Nephron progenitor cell (in vitro differentiated cells): ENCODE data around the gene TATDN2.

Experiments used
- DNase-seq: peaks from one replicate; pipeline ENCODE4 v3.0.0; 2021
- H3K27ac Mint-ChIP-seq: 2 replicates; pipeline ENCODE4 v1.8.0; 2021; ENCODE audit warnings: mild to moderate bottlenecking, moderate library complexity, mixed read lengths
- H3K27me3 Mint-ChIP-seq: 2 replicates; pipeline ENCODE4 v1.8.0; 2021; ENCODE audit warnings: mild to moderate bottlenecking, low read depth, mixed read lengths; ENCODE audit not compliant: poor library complexity
- H3K36me3 Mint-ChIP-seq: 2 replicates; pipeline ENCODE4 v1.8.0; 2021; ENCODE audit warnings: low read depth, mixed read lengths
- H3K4me1 Mint-ChIP-seq: 2 replicates; pipeline ENCODE4 v1.8.0; 2021; ENCODE audit warnings: mixed read lengths
- H3K4me3 Mint-ChIP-seq: 2 replicates; pipeline ENCODE4 v1.8.0; 2021; ENCODE audit warnings: mild to moderate bottlenecking, moderate library complexity, mixed read lengths
- H3K9me3 Mint-ChIP-seq: 2 replicates; pipeline ENCODE4 v1.8.0; 2021; ENCODE audit warnings: mild to moderate bottlenecking, moderate library complexity, mixed read lengths
- TF ChIP-seq, protein P1 (sequence below): fragments of 200-600 bp; sonication (generic); IDR thresholded peaks from 2 replicates; pipeline ENCODE4 v1.5.0; 2021; ENCODE audit warnings: antibody characterized with exemption

Gene TATDN2

DNA sequence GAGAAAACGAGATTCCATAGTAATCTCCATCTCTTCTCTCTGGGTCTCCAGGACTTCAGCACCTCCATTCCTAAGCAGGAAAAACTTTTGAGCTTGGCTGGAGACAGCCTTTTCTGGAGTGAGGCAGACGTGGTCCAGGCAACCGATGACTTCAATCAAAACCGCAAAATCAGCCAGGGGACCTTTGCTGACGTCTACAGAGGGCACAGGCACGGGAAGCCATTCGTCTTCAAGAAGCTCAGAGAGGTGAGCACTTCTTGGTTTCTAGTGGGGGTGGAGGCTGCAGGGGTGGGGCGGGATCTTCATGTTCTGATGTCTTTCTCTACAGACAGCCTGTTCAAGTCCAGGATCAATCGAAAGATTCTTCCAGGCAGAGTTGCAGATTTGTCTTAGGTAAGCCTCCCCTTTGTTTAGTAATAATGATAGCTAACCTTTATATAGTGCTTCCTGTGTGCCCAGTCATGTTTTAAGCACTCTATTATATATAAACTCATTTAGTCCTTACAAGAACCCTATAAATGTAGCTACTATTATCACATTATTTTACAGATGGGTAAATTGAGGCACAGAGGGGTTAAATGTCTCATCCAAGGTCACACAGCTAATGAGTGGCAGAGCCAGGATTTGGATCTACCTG lies 35.0 kb upstream of the TATDN2 start:
- H3K27ac Mint-ChIP-seq = no peak overlapping the region
- H3K27me3 Mint-ChIP-seq = peaks cover 17% of the 10 kb centered on the region
- H3K4me3 Mint-ChIP-seq = no peak overlapping the region
- no peaks in the 10 kb centered on the region for H3K4me1 Mint-ChIP-seq
- H3K36me3 Mint-ChIP-seq = no peaks in the 10 kb centered on the region
- H3K9me3 Mint-ChIP-seq = peaks cover 7% of the 10 kb centered on the region
- TF ChIP-seq, protein P1, sequence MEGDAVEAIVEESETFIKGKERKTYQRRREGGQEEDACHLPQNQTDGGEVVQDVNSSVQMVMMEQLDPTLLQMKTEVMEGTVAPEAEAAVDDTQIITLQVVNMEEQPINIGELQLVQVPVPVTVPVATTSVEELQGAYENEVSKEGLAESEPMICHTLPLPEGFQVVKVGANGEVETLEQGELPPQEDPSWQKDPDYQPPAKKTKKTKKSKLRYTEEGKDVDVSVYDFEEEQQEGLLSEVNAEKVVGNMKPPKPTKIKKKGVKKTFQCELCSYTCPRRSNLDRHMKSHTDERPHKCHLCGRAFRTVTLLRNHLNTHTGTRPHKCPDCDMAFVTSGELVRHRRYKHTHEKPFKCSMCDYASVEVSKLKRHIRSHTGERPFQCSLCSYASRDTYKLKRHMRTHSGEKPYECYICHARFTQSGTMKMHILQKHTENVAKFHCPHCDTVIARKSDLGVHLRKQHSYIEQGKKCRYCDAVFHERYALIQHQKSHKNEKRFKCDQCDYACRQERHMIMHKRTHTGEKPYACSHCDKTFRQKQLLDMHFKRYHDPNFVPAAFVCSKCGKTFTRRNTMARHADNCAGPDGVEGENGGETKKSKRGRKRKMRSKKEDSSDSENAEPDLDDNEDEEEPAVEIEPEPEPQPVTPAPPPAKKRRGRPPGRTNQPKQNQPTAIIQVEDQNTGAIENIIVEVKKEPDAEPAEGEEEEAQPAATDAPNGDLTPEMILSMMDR = no peak
- no peak for DNase-seq

DNA sequence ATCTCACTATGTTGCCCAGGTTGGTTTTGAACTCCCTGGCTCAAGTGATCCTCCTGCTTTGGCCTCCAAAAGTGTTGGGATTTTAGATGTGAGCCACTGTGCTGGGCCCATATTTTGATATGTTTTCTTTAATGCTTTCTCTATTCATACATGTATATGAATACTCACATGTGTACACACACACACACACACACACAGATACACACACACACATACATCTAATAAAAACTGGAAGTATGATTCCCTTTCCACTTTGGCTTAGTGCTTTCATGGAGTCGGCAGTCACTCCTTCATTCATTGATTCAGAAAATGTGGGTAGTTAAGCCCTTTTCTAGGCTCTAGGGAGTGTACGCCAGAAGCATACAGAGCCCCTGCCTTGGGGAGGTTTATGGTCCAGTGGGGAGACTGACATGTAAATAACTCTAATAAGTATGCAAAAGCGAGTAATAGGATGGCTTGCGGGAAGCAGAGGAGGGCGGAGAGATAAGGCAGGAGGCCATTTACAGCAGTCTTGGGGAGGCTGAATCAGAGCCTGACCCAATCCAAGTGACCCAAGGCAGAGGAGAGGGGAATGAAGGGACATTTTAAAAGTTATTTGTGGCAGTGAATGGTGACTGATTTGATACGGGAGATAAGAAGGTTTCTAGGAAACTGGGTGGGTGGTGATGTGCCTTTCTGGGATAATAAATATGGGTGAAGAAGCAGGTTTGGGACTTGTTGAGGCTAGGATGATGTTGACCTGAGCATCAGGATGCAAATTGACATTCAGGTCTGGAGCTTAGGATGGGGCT lies 32.5 kb upstream of the TATDN2 start:
- DNase-seq = no peak
- no peaks in the 10 kb centered on the region for H3K4me1 Mint-ChIP-seq
- no peak overlapping the region for H3K4me3 Mint-ChIP-seq
- no peaks in the 10 kb centered on the region for H3K36me3 Mint-ChIP-seq
- TF ChIP-seq, protein P1 = no peak
- no peak overlapping the region for H3K27ac Mint-ChIP-seq
- H3K9me3 Mint-ChIP-seq = peaks cover 7% of the 10 kb centered on the region
- peaks cover 15% of the 10 kb centered on the region for H3K27me3 Mint-ChIP-seq

DNA sequence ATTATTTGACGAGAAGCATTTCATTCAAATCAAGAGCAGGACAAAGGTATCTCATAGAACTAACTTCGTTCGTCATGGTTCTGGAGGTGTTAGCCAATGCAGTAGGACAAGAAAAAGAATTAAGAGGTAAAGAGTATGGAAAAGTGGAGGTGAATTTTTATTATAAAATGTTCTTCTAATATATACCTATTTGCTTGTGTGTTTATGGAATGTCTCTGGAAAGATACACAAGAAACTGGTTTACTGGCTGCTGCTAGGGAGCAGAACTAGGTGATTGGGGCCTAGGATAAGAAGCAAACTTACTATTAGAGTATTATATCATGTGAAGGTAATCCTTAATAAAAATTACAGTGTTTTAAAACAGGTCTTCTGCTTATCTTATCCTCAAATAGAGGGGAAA lies 30.9 kb upstream of the TATDN2 start:
- Mint-ChIP-seq H3K4me1 (no peaks in the 10 kb centered on the region), H3K36me3 (no peaks in the 10 kb centered on the region), H3K27ac (no peak overlapping the region), H3K27me3 (peaks cover 17% of the 10 kb centered on the region), H3K4me3 (no peak overlapping the region), H3K9me3 (peaks cover 7% of the 10 kb centered on the region)
- DNase-seq = no peak
- TF ChIP-seq, protein P1 = no peak

DNA sequence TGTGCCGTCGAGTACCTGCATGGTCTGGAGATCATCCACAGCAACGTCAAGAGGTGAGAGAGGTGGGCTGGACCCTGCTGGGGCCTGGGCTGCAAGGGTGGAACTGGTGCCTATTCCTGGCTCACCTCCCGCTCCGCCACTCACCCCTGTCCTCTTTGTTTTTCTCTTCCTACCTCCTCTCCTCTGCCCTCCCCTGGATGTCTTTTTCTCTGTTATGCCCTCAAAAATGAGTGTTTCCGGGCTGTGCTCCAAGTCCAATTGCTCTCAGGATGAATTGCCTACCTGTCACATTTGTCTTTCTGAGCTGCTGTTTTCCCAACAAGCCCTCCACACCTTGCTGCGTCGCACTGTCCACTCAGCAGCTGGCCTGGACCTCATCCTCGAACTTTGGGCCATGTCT lies 28.5 kb upstream of the TATDN2 start:
- TF ChIP-seq, protein P1 = no peak
- peaks cover 3% of the 10 kb centered on the region for H3K4me1 Mint-ChIP-seq
- peak overlapping the region; percentile 74 for H3K27ac Mint-ChIP-seq
- no peak for DNase-seq
- H3K9me3 Mint-ChIP-seq = peaks cover 7% of the 10 kb centered on the region
- H3K36me3 Mint-ChIP-seq = no peaks in the 10 kb centered on the region
- no peak overlapping the region for H3K4me3 Mint-ChIP-seq
- peaks cover 18% of the 10 kb centered on the region for H3K27me3 Mint-ChIP-seq

DNA sequence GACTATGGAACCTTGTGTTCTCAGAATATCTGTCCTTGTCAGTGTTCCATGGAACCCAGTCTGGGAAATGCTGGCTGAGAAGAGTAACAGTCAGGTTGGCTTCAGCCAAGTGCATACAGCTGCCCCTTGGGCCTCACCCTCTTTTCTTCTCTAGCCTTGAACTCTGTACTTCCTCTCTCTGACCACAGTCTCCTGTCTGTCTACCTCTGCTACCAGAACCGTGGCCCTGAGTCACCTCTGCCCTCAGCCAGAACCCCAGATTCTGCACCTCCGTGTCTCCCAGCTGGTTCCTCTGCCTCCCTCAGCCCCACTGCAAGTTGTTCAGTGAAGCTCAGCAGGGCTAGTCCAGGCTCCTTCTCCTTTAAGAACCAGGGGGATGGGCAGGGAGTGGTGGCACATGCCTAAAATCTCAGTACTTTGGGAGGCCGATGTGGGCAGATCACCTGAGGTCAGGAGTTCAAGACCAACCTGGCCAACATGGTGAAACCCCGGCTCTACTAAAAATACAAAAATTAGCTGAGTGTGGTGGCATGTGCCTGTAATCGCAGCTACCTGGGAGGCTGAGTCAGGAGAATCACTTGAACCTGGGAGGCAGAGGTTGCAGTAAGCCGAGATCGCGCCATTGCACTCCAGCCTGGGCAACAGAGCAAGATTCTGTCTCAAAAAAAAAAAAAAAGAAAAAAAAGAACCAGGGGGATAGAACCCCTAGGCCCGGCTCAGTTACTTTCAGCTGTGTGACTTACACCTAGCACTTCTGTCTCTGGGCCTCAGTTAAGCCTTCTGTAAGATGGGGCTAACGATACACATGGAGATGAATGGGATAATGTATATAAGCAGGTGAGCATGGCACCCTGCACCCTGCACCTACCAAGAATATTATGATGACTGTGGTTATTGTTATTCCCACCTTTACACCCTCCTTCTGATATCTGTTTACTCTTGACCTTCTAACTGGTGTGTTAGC lies 24.3 kb upstream of the TATDN2 start:
- Mint-ChIP-seq H3K4me3 (no peak overlapping the region), H3K27me3 (peaks cover 14% of the 10 kb centered on the region), H3K27ac (no peak overlapping the region), H3K9me3 (no peaks in the 10 kb centered on the region), H3K4me1 (peaks cover 6% of the 10 kb centered on the region), H3K36me3 (no peaks in the 10 kb centered on the region)
- TF ChIP-seq, protein P1 = no peak
- DNase-seq = no peak
